ENCODE results near the gene ADAMTS2.
"Not testable (repeated sequence)": the region's sequence is repeated elsewhere in the genome, so short reads cannot be mapped to it uniquely, and the experiment has no call there.

Gene ADAMTS2

GRCh38 chr5:179225387-179225786 lies 119.9 kb downstream of the ADAMTS2 start:
- no peak for DNase-seq

- no peak for DNase-seq
These were observed 120.5 kb downstream of the ADAMTS2 start for GRCh38 chr5:179224741-179225140.

GRCh38 chr5:179223961-179224360 lies 121.3 kb downstream of the ADAMTS2 start:
- no peak for DNase-seq

GRCh38 chr5:179223528-179223927 lies 121.7 kb downstream of the ADAMTS2 start:
- DNase-seq = no peak

- DNase-seq = no peak
These were observed 122.8 kb downstream of the ADAMTS2 start for GRCh38 chr5:179222246-179223017.

- no peak for DNase-seq
These were observed 123.4 kb downstream of the ADAMTS2 start for GRCh38 chr5:179221877-179222220.

GRCh38 chr5:179221196-179221876 lies 123.9 kb downstream of the ADAMTS2 start:
- DNase-seq = no peak

- no peak for DNase-seq
These were observed 124.5 kb downstream of the ADAMTS2 start for GRCh38 chr5:179220716-179221115.

- DNase-seq = no peak
These were observed 125.3 kb downstream of the ADAMTS2 start for GRCh38 chr5:179219661-179220620.

- no peak for DNase-seq
These were observed 126.3 kb downstream of the ADAMTS2 start for GRCh38 chr5:179218943-179219330.

GRCh38 chr5:179217956-179218942 lies 127.0 kb downstream of the ADAMTS2 start:
- no peak for DNase-seq

- no peak for DNase-seq
These were observed 127.9 kb downstream of the ADAMTS2 start for GRCh38 chr5:179217356-179217755.

GRCh38 chr5:179216381-179216780 lies 128.9 kb downstream of the ADAMTS2 start:
- DNase-seq = not testable (repeated sequence)

- DNase-seq = no peak
These were observed 129.7 kb downstream of the ADAMTS2 start for GRCh38 chr5:179215576-179215975.

- no peak for DNase-seq
These were observed 130.6 kb downstream of the ADAMTS2 start for GRCh38 chr5:179214678-179215077.

GRCh38 chr5:179212870-179213269 lies 132.4 kb downstream of the ADAMTS2 start:
- DNase-seq = no peak

- no peak for DNase-seq
These were observed 133.6 kb downstream of the ADAMTS2 start for GRCh38 chr5:179211631-179212030.

- DNase-seq = no peak
These were observed 134.2 kb downstream of the ADAMTS2 start for GRCh38 chr5:179211068-179211467.

GRCh38 chr5:179210478-179210877 lies 134.8 kb downstream of the ADAMTS2 start:
- DNase-seq = no peak

GRCh38 chr5:179209359-179210150 lies 135.7 kb downstream of the ADAMTS2 start:
- no peak for DNase-seq

GRCh38 chr5:179208706-179209358 lies 136.4 kb downstream of the ADAMTS2 start:
- no peak for DNase-seq

Measured in suppressor macrophage treated with lipopolysaccharide for 4 hours (primary cell).